ENCODE measurements around the gene GARIN5B. TPM values are rescaled to one million over a fixed set of nuclear protein-coding genes. Genes with fewer than 3 reads are reported as not detected.

Gene GARIN5B
- total and polyA plus RNA-seq, 2 experiments from 2014 or later, result not detected

DNA sequence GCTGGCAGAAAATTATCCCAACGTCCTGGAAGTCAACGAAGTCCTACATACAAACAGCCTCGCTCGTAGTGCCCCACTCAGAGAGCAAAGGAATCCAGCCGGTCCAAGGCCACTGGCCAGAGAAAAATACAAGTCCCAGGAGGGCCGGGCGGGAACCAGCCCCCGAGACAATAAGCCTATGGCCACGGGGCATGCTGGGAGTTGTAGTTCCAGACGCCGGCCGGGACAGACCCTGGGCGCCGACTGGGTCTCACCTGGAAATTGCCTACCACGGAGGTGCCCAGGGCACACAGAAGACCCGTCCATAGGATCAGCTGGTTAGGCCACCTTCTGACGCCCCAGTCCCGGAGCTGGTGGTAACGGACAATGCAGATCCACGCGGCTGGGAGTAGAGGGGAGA, 43.3 kb downstream of the GARIN5B start:
- H4K20me1 ChIP-seq (replicated peaks; ENCODE audit: insufficient read depth), result no peaks in the 10 kb centered on the region; the same call in 1 of the 2 replicates
- no peaks in the 10 kb centered on the region for H3K36me3 ChIP-seq (ENCODE audit: insufficient read depth)
- TF ChIP-seq EZH2phosphoT487 (IDR thresholded peaks at IDR 0.05; ENCODE audit: unreplicated experiment) (no peak), ZNF331 (CRISPR knock-in tag; IDR thresholded peaks at IDR 0.05; ENCODE audit: low read depth) (no peak), EZH2 (IDR thresholded peaks at IDR 0.05; ENCODE audit: low read depth, unreplicated experiment) (no peak), CREB1 (CRISPR knock-in tag; IDR thresholded peaks at IDR 0.05; ENCODE audit: low read depth) (no peak), NANOG (IDR thresholded peaks at IDR 0.05; ENCODE audit: borderline replicate concordance) (no peak), POLR2AphosphoS5 (IDR thresholded peaks at IDR 0.05; ENCODE audit: low read depth) (no peak)
- TF ChIP-seq, protein P1, sequence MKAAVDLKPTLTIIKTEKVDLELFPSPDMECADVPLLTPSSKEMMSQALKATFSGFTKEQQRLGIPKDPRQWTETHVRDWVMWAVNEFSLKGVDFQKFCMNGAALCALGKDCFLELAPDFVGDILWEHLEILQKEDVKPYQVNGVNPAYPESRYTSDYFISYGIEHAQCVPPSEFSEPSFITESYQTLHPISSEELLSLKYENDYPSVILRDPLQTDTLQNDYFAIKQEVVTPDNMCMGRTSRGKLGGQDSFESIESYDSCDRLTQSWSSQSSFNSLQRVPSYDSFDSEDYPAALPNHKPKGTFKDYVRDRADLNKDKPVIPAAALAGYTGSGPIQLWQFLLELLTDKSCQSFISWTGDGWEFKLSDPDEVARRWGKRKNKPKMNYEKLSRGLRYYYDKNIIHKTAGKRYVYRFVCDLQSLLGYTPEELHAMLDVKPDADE (IDR thresholded peaks at IDR 0.05), result peak; percentile 95
- TF ChIP-seq, protein P2, sequence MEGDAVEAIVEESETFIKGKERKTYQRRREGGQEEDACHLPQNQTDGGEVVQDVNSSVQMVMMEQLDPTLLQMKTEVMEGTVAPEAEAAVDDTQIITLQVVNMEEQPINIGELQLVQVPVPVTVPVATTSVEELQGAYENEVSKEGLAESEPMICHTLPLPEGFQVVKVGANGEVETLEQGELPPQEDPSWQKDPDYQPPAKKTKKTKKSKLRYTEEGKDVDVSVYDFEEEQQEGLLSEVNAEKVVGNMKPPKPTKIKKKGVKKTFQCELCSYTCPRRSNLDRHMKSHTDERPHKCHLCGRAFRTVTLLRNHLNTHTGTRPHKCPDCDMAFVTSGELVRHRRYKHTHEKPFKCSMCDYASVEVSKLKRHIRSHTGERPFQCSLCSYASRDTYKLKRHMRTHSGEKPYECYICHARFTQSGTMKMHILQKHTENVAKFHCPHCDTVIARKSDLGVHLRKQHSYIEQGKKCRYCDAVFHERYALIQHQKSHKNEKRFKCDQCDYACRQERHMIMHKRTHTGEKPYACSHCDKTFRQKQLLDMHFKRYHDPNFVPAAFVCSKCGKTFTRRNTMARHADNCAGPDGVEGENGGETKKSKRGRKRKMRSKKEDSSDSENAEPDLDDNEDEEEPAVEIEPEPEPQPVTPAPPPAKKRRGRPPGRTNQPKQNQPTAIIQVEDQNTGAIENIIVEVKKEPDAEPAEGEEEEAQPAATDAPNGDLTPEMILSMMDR (conservative IDR thresholded peaks at IDR 0.05; ENCODE audit: low read depth in 2 of 2), result no peak
- peak overlapping the region; percentile 87 for H3K4me2 ChIP-seq
- H2AFZ ChIP-seq, result peak overlapping the region; percentile 99
- H3K27me3 Mint-ChIP-seq (ENCODE audit: insufficient read depth, low read depth, poor library complexity), result peaks cover 9% of the 10 kb centered on the region
- DNase-seq (ENCODE audit: low spot score), result peak; percentile 97
- no peaks in the 10 kb centered on the region; the same call in 2 of the 3 replicates for H3K9me3 Mint-ChIP-seq
- no peaks in the 10 kb centered on the region; the same call in 2 of the 3 replicates for H3K36me3 Mint-ChIP-seq (ENCODE audit: low read depth)
- H3K4me3 Mint-ChIP-seq, result peak overlapping the region; percentile 77
- no peaks in the 10 kb centered on the region for H3K9me2 ChIP-seq (ENCODE audit: insufficient read depth)
- peaks cover 5% of the 10 kb centered on the region; the same call in 1 of the 2 replicates for H3K4me1 ChIP-seq (ENCODE audit: insufficient read depth)
- H3K27ac ChIP-seq (ENCODE audit: low read depth), result no peak overlapping the region
- peaks cover 15% of the 10 kb centered on the region for H3K4me1 Mint-ChIP-seq
- H3K79me2 ChIP-seq (replicated peaks; ENCODE audit: insufficient read depth), result no peaks in the 10 kb centered on the region
- H3K27me3 ChIP-seq (ENCODE audit: insufficient read depth), result no peaks in the 10 kb centered on the region
- peak overlapping the region; percentile 60 for H3K4me3 ChIP-seq
- H3K27ac Mint-ChIP-seq, result peak overlapping the region; percentile 70; the same call in 1 of the 2 replicates
- peaks cover 4% of the 10 kb centered on the region; the same call in 1 of the 2 replicates for H3F3A ChIP-seq (replicated peaks; ENCODE audit: low read depth)
- ATAC-seq, result peak; percentile 96

DNA sequence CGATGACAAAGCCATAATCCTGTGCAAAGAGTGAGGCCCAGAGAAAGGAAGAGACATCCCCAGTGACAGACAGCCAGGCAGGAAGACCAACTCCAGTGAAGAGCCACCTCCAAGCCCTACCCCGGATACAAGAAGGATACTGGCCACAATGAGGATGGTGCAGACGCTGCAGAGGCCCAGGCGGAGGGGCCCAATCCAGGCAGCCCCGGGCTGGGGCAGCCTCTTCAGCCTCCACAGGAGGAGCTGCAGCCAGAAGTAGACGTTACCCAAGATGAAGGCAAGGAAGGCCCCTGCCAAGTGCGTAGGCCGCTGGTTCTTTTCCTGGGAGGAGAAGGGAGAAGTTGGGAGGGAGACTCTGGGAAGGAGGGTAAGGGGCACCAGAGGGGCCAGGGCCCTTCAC, 46.4 kb downstream of the GARIN5B start:
- H3K27ac ChIP-seq (ENCODE audit: low read depth), result no peak overlapping the region
- Mint-ChIP-seq H3K27ac (no peak overlapping the region), H3K9me3 (no peaks in the 10 kb centered on the region), H3K4me1 (peaks cover 11% of the 10 kb centered on the region), H3K36me3 (ENCODE audit: low read depth) (no peaks in the 10 kb centered on the region; the same call in 2 of the 3 replicates), H3K27me3 (ENCODE audit: insufficient read depth, low read depth, poor library complexity) (peaks cover 16% of the 10 kb centered on the region), H3K4me3 (no peak overlapping the region)
- no peaks in the 10 kb centered on the region; the same call in 1 of the 2 replicates for H3F3A ChIP-seq (replicated peaks; ENCODE audit: low read depth)
- no peaks in the 10 kb centered on the region; the same call in 1 of the 2 replicates for H4K20me1 ChIP-seq (replicated peaks; ENCODE audit: insufficient read depth)
- H2AFZ ChIP-seq, result no peak overlapping the region
- no peak overlapping the region for H3K4me3 ChIP-seq
- no peak overlapping the region for H3K4me2 ChIP-seq
- ATAC-seq, result no peak; the same call in 2 of the 3 replicates
- H3K36me3 ChIP-seq (ENCODE audit: insufficient read depth), result no peaks in the 10 kb centered on the region
- H3K4me1 ChIP-seq (ENCODE audit: insufficient read depth), result peaks cover 10% of the 10 kb centered on the region; the same call in 1 of the 2 replicates
- peak; percentile 47 for DNase-seq (ENCODE audit: low spot score)
- no peaks in the 10 kb centered on the region for H3K79me2 ChIP-seq (replicated peaks; ENCODE audit: insufficient read depth)
- H3K27me3 ChIP-seq (ENCODE audit: insufficient read depth), result no peaks in the 10 kb centered on the region
- H3K9me2 ChIP-seq (ENCODE audit: insufficient read depth), result no peaks in the 10 kb centered on the region
- TF ChIP-seq, protein P3, sequence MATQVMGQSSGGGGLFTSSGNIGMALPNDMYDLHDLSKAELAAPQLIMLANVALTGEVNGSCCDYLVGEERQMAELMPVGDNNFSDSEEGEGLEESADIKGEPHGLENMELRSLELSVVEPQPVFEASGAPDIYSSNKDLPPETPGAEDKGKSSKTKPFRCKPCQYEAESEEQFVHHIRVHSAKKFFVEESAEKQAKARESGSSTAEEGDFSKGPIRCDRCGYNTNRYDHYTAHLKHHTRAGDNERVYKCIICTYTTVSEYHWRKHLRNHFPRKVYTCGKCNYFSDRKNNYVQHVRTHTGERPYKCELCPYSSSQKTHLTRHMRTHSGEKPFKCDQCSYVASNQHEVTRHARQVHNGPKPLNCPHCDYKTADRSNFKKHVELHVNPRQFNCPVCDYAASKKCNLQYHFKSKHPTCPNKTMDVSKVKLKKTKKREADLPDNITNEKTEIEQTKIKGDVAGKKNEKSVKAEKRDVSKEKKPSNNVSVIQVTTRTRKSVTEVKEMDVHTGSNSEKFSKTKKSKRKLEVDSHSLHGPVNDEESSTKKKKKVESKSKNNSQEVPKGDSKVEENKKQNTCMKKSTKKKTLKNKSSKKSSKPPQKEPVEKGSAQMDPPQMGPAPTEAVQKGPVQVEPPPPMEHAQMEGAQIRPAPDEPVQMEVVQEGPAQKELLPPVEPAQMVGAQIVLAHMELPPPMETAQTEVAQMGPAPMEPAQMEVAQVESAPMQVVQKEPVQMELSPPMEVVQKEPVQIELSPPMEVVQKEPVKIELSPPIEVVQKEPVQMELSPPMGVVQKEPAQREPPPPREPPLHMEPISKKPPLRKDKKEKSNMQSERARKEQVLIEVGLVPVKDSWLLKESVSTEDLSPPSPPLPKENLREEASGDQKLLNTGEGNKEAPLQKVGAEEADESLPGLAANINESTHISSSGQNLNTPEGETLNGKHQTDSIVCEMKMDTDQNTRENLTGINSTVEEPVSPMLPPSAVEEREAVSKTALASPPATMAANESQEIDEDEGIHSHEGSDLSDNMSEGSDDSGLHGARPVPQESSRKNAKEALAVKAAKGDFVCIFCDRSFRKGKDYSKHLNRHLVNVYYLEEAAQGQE (IDR thresholded peaks at IDR 0.05; ENCODE audit: unreplicated experiment), result no peak
- TF ChIP-seq, protein P1 (IDR thresholded peaks at IDR 0.05), result no peak
- TF ChIP-seq CREB1 (CRISPR knock-in tag; IDR thresholded peaks at IDR 0.05; ENCODE audit: low read depth), result no peak
- no peak for TF ChIP-seq JUNB (IDR thresholded peaks at IDR 0.05; ENCODE audit: unreplicated experiment)
- TF ChIP-seq STAT1 (IDR thresholded peaks at IDR 0.05; ENCODE audit: unreplicated experiment), result no peak
